Fibroblast of upper back skin (primary cell): ENCODE data around the gene DPH1.
"Not testable (repeated sequence)": the region's sequence is repeated elsewhere in the genome, so short reads cannot be mapped to it uniquely, and the experiment has no call there.

Experiments used
- DNase-seq: peaks from one replicate; pipeline ENCODE4 v3.0.0-alpha.2; 2013

The DPH1 gene

GRCh38 chr17:2009737-2010136 is 20.2 kb upstream of the DPH1 start:
- DNase-seq = no peak

- DNase-seq = peak; percentile 71
These were observed 18.3 kb upstream of the DPH1 start for GRCh38 chr17:2011411-2012371.

- no peak for DNase-seq
These were observed 17.5 kb upstream of the DPH1 start for GRCh38 chr17:2012499-2012898.

GRCh38 chr17:2013220-2013993 is 16.5 kb upstream of the DPH1 start:
- DNase-seq = not testable (repeated sequence)

- no peak for DNase-seq
These were observed 16.0 kb upstream of the DPH1 start for GRCh38 chr17:2013994-2014317.

- no peak for DNase-seq
These were observed 14.6 kb upstream of the DPH1 start for GRCh38 chr17:2015314-2015713.

GRCh38 chr17:2016494-2016893 is 13.5 kb upstream of the DPH1 start:
- DNase-seq = no peak

- no peak for DNase-seq
These were observed 12.5 kb upstream of the DPH1 start for GRCh38 chr17:2017274-2017941.

- no peak for DNase-seq
These were observed 11.0 kb upstream of the DPH1 start for GRCh38 chr17:2018716-2019510.

- no peak for DNase-seq
These were observed 10.2 kb upstream of the DPH1 start for GRCh38 chr17:2019723-2020122.

GRCh38 chr17:2020721-2021120 is 9.2 kb upstream of the DPH1 start:
- no peak for DNase-seq

- no peak for DNase-seq
These were observed 7.2 kb upstream of the DPH1 start for GRCh38 chr17:2022647-2023240.

GRCh38 chr17:2023256-2023655 is 6.7 kb upstream of the DPH1 start:
- no peak for DNase-seq

GRCh38 chr17:2023692-2024571 is 6.0 kb upstream of the DPH1 start:
- DNase-seq = peak; percentile 37

- DNase-seq = no peak
These were observed 5.3 kb upstream of the DPH1 start for GRCh38 chr17:2024572-2025219.

GRCh38 chr17:2025220-2025621 is 4.7 kb upstream of the DPH1 start, which contains the start of gene RTN4RL1:
Gene RTN4RL1, minus strand, starts transcription at chr17:2025334. Its CDS starts 469 bp downstream, at chr17:2024865.
- peak; percentile 45 for DNase-seq

GRCh38 chr17:2025622-2026309 is 4.2 kb upstream of the DPH1 start:
- DNase-seq = peak; percentile 64

- no peak for DNase-seq
These were observed 2.3 kb upstream of the DPH1 start for GRCh38 chr17:2027528-2028233.

- DNase-seq = no peak
These were observed 1.7 kb upstream of the DPH1 start for GRCh38 chr17:2028234-2028614.
